ENCODE results near the gene DACH1.

DNA sequence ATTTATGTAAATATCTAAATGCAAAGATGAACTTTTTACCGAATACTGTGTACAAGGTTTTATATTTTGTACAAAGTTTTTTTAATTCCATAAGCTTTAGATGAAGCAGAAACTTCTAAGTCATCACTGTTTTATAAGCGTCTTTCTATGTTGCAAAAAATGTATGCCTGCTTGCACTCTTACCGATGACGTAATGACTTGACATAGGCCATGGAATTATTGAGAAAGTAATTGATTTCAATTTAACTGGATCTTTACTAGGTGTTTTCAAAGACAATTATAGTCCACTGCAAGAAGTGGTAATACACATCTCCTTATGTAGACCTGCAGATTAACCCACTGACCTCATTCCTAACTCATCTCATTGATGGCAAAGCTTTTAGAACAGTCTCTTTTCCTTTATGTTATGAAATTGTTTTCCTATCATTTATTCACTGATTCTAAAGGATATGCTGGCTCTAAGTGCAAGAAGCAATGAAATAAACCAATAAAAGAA is 10.4 kb downstream of the DACH1 start:
- TF ChIP-seq CTCF (IDR thresholded peaks at IDR 0.05) (no peak), NFYB (CRISPR knock-in tag; conservative IDR thresholded peaks at IDR 0.05; ENCODE audit: low read depth) (no peak), ZNF121 (CRISPR knock-in tag; IDR thresholded peaks at IDR 0.05) (no peak), SP1 (CRISPR knock-in tag; conservative IDR thresholded peaks at IDR 0.05) (no peak), ZNF263 (CRISPR knock-in tag; IDR thresholded peaks at IDR 0.05; ENCODE audit: low read depth) (no peak), JAZF1 (CRISPR knock-in tag; IDR thresholded peaks at IDR 0.05) (no peak), CREM (CRISPR knock-in tag; IDR thresholded peaks at IDR 0.05) (no peak), NR2C2 (CRISPR knock-in tag; IDR thresholded peaks at IDR 0.05) (no peak), RELA (CRISPR knock-in tag; IDR thresholded peaks at IDR 0.05; ENCODE audit: borderline replicate concordance) (no peak), USF1 (CRISPR knock-in tag; IDR thresholded peaks at IDR 0.05) (no peak)
- TF ChIP-seq, protein P1, sequence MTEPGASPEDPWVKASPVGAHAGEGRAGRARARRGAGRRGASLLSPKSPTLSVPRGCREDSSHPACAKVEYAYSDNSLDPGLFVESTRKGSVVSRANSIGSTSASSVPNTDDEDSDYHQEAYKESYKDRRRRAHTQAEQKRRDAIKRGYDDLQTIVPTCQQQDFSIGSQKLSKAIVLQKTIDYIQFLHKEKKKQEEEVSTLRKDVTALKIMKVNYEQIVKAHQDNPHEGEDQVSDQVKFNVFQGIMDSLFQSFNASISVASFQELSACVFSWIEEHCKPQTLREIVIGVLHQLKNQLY (CRISPR knock-in tag; IDR thresholded peaks at IDR 0.05) = no peak
- TF ChIP-seq, protein P2, sequence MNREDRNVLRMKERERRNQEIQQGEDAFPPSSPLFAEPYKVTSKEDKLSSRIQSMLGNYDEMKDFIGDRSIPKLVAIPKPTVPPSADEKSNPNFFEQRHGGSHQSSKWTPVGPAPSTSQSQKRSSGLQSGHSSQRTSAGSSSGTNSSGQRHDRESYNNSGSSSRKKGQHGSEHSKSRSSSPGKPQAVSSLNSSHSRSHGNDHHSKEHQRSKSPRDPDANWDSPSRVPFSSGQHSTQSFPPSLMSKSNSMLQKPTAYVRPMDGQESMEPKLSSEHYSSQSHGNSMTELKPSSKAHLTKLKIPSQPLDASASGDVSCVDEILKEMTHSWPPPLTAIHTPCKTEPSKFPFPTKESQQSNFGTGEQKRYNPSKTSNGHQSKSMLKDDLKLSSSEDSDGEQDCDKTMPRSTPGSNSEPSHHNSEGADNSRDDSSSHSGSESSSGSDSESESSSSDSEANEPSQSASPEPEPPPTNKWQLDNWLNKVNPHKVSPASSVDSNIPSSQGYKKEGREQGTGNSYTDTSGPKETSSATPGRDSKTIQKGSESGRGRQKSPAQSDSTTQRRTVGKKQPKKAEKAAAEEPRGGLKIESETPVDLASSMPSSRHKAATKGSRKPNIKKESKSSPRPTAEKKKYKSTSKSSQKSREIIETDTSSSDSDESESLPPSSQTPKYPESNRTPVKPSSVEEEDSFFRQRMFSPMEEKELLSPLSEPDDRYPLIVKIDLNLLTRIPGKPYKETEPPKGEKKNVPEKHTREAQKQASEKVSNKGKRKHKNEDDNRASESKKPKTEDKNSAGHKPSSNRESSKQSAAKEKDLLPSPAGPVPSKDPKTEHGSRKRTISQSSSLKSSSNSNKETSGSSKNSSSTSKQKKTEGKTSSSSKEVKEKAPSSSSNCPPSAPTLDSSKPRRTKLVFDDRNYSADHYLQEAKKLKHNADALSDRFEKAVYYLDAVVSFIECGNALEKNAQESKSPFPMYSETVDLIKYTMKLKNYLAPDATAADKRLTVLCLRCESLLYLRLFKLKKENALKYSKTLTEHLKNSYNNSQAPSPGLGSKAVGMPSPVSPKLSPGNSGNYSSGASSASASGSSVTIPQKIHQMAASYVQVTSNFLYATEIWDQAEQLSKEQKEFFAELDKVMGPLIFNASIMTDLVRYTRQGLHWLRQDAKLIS (CRISPR knock-in tag; IDR thresholded peaks at IDR 0.05; ENCODE audit: borderline replicate concordance) = no peak
- TF ChIP-seq, protein P3, sequence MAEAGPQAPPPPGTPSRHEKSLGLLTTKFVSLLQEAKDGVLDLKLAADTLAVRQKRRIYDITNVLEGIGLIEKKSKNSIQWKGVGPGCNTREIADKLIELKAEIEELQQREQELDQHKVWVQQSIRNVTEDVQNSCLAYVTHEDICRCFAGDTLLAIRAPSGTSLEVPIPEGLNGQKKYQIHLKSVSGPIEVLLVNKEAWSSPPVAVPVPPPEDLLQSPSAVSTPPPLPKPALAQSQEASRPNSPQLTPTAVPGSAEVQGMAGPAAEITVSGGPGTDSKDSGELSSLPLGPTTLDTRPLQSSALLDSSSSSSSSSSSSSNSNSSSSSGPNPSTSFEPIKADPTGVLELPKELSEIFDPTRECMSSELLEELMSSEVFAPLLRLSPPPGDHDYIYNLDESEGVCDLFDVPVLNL (CRISPR knock-in tag; IDR thresholded peaks at IDR 0.05; ENCODE audit: borderline replicate concordance, low read depth) = no peak
- TF ChIP-seq, protein P4, sequence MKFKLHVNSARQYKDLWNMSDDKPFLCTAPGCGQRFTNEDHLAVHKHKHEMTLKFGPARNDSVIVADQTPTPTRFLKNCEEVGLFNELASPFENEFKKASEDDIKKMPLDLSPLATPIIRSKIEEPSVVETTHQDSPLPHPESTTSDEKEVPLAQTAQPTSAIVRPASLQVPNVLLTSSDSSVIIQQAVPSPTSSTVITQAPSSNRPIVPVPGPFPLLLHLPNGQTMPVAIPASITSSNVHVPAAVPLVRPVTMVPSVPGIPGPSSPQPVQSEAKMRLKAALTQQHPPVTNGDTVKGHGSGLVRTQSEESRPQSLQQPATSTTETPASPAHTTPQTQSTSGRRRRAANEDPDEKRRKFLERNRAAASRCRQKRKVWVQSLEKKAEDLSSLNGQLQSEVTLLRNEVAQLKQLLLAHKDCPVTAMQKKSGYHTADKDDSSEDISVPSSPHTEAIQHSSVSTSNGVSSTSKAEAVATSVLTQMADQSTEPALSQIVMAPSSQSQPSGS (CRISPR knock-in tag; IDR thresholded peaks at IDR 0.05; ENCODE audit: borderline replicate concordance, low read depth) = no peak
